AG04449 (cell line): ENCODE data around the gene PLIN1.

Experiments
- CTCF ChIA-PET: fragments of 350-600 bp; formaldehyde crosslinking; extraction: SDS; loops from one replicate; lab custom pipeline; 2021; ENCODE audit warnings: antibody characterized with exemption; lab: Yijun Ruan, JAX
- POLR2A ChIA-PET: fragments of 400-600, 350-600 bp; formaldehyde crosslinking; extraction: SDS; loops from one replicate; lab custom pipeline; 2020; ENCODE audit warnings: antibody characterized with exemption, inconsistent platforms; lab: Yijun Ruan, JAX
- DNase-seq: peaks from one replicate; pipeline ENCODE4 v3.0.0-alpha.2; 2010; ENCODE audit warnings: low read depth, low spot score
- H3K4me3 ChIP-seq: 2 replicates; pipeline ENCODE4 v1.5.1; 2011; ENCODE audit warnings: low read depth, mild to moderate bottlenecking, control low read depth, low read length
- TF ChIP-seq, protein P1 (sequence below): IDR thresholded peaks from one replicate; pipeline ENCODE4 v1.5.1; 2011; ENCODE audit warnings: mild to moderate bottlenecking, moderate library complexity, low read length, control low read depth, inconsistent platforms; ENCODE audit not compliant: insufficient read depth; ENCODE audit errors: missing control alignments

The PLIN1 gene

DNA sequence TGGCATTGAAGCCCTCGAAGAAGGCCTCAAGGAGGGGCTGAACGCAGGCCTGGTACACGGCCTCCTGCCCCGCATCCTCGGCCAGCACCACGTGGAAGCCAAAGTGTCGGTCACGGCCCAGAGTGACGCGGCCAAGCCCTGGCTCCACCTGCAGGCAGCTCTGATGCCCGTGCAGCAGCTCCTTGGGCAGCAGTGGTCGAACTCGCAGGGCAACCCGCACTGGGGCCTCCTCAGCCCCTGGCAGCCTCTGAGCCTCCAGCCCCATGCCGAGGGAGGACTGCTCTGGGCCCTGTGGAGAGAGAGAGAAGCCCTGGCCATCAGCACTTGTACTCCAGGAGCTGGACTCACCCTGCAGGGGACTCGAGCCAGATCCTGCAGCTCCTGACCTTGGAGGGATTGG is 26.5 kb downstream of the PLIN1 start:
- TF ChIP-seq, protein P1, sequence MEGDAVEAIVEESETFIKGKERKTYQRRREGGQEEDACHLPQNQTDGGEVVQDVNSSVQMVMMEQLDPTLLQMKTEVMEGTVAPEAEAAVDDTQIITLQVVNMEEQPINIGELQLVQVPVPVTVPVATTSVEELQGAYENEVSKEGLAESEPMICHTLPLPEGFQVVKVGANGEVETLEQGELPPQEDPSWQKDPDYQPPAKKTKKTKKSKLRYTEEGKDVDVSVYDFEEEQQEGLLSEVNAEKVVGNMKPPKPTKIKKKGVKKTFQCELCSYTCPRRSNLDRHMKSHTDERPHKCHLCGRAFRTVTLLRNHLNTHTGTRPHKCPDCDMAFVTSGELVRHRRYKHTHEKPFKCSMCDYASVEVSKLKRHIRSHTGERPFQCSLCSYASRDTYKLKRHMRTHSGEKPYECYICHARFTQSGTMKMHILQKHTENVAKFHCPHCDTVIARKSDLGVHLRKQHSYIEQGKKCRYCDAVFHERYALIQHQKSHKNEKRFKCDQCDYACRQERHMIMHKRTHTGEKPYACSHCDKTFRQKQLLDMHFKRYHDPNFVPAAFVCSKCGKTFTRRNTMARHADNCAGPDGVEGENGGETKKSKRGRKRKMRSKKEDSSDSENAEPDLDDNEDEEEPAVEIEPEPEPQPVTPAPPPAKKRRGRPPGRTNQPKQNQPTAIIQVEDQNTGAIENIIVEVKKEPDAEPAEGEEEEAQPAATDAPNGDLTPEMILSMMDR: no peak
- ChIA-PET POLR2A (no interaction called here), CTCF (interaction anchor here (0.9 to 1.0 kb wide), 2 partner anchors 10 to 98 kb away, joined by 3 read pairs; partner anchors contain the start of gene MESP1)
- no peak overlapping the region for H3K4me3 ChIP-seq
- DNase-seq: no peak

DNA sequence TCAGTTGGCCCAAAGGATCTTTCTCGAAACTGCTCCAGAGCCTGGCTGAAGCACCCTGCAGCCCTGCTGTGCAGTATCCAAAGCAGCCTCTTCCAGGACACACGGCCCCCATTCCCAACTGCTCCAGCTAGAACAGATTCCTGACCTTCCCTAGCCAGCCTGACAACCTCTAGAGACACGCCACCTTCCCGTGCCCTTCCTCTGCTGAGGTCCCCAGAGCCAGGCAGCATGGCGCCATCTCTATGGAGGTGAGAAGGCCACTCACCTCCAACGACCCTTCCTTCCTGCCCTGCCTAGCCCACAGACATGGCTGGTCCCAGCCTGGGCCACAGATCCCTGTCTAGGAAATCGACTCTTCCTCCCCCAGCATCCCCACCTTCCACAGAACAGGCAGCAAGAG is 27.0 kb downstream of the PLIN1 start:
- POLR2A ChIA-PET: no interaction called here
- TF ChIP-seq, protein P1: no peak
- no peak overlapping the region for H3K4me3 ChIP-seq
- CTCF ChIA-PET: interaction anchor here (0.9 kb wide), 1 partner anchor 9 kb away, joined by 3 read pairs; no protein-coding TSS in a partner anchor
- no peak for DNase-seq

DNA sequence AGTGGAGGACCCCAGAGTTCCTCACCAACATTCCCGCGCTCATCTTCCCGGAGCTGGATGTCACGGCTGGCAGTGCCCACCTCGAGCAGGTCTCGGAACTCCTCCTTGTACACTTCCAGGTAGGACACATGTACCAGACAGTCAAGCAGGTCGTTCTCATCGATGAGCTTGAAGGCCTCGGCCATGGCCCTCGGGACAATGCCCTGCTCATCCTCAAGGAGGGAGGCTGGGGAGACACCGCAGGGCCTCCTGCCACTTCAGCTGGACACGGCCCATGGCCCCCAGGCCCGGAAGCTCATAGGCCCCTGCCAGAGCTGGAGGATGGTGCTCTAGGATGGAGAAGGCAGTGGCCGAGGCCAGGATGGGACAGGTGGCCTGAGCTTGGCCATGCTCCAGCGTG is 29.5 kb downstream of the PLIN1 start:
- ChIA-PET POLR2A (no interaction called here), CTCF (interaction anchor here (0.8 to 1.4 kb wide), 2 partner anchors 9 to 34 kb away, joined by 3 to 7 read pairs; no protein-coding TSS in a partner anchor)
- no peak overlapping the region for H3K4me3 ChIP-seq
- no peak for DNase-seq
- TF ChIP-seq, protein P1: no peak

DNA sequence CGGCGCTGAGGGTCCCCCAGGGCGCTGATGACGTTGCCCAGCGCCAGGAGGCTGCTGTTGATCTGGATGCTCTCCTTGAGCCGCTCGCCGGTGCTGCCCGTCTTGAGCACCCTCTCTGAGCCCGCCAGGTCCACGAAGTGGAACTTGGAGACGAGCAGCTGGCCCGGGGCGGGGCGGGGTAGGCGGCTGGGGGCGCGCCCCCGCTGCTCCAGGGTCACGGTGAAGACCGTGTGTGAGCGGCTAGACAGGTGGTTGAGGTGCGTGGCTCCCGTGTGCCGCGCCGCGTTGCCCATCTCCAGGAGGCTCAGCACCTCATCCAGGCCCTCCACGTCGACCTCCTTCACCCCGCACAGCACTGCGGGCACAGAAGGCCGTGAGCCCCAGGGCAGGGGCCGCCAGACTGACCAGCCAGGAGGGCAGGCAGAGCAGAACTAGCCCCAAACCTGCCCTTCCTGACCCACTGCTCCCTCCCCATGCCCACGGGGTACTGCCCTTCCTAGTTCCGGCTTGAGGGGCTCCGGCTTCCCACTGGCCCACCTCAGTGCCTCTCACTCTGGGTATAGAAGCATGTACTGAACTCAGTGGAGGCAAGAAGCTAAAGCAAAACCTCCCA is 30.0 kb downstream of the PLIN1 start:
- TF ChIP-seq, protein P1: no peak
- H3K4me3 ChIP-seq: no peak overlapping the region
- CTCF ChIA-PET: interaction anchor here (1.4 kb wide), 1 partner anchor 9 kb away, joined by 7 read pairs; no protein-coding TSS in a partner anchor
- no peak for DNase-seq
- POLR2A ChIA-PET: no interaction called here

DNA sequence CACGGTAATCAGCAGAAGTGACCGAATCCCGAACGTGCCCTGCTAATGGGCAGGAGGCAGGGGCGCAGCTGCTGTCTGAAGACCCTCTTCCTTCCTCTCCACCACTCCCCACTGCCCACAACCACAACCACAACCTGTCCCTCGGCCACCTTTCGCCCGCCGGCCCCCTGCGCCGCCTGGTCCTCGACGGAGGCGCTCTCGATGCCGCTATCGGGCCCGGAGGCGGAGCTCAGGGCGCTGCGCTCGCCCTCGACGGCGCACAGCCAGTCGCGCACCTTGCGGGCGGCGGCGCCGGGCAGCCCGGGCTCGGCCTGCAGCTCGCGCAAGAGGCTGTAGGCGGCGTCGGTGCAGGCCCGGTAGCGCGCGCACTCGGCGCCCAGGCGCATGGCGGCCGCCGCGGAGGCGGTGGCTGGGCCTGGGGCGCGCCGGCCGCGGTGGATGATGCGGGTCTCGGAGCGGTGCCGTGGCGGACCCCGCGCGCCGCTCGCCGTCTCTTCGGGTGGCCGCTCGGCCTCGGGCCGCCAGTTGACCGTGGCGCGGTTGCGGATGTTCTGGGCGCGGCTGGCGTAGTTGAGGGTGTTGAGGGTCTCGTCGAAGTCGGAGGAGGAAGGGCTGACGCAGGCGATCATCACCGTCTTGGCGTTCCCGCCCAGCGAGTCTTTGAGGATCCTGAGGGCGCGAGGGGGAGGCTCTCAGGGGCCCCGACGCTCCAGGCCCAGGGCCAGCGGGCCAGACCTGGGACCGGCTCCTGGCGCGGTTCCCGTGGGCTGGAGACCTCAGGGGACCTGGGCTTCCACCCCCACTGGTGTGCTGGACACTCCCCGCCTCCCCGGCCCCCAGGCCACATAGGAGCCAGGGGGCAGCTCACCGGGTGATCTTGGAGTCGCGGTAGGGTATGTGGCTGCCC is 30.8 kb downstream of the PLIN1 start:
- ChIA-PET POLR2A (no interaction called here), CTCF (interaction anchor here (0.7 to 3.1 kb wide), 13 partner anchors 9 to 240 kb away, joined by 3 to 37 read pairs (median 9); no protein-coding TSS in a partner anchor)
- no peak overlapping the region for H3K4me3 ChIP-seq
- TF ChIP-seq, protein P1: no peak
- DNase-seq: no peak
